Breast epithelium (tissue), 4 donors: ENCODE measurements around the gene MYEOV. TPM values are rescaled to one million over a fixed set of nuclear protein-coding genes. Genes with fewer than 3 reads are reported as not detected.

Source experiments
- DNase-seq, 2 donors: peaks; one replicate each; pipeline ENCODE4 v3.0.0-alpha.2; 2019; ENCODE audit warnings: low spot score in 2 of 2
- H3K27ac ChIP-seq, 2 donors: fragments of 200-600 bp; sonication (generic) in 1 of 2; one replicate each; pipeline ENCODE4 v1.5.1; 2016 to 2019; ENCODE audit warnings: mild to moderate bottlenecking in 1 of 2
- H3K27me3 ChIP-seq, 2 donors: fragments of 200-600 bp; sonication (generic) in 1 of 2; one replicate each; pipeline versions ENCODE4 v1.5.1 to v1.6.0; 2017 to 2019; ENCODE audit warnings: control low read depth in 1 of 2, mild to moderate bottlenecking in 1 of 2
- H3K36me3 ChIP-seq: fragments of 200-600 bp; one replicate; pipeline ENCODE4 v1.5.1; 2019
- H3K4me1 ChIP-seq, 2 donors: fragments of 200-600 bp; sonication (generic); one replicate each; pipeline ENCODE4 v1.5.1; 2016 to 2019; ENCODE audit warnings: control low read depth in 1 of 2
- H3K4me3 ChIP-seq, 3 donors: fragments of 200-600 bp; sonication (generic); 1 replicate in 2 of 3; 2 replicates in 1 of 3; pipeline ENCODE4 v1.5.1; 2016 to 2019; ENCODE audit warnings: mild to moderate bottlenecking in 3 of 3, moderate library complexity in 2 of 3
- H3K9me3 ChIP-seq, 2 donors: fragments of 200-600 bp; sonication (generic) in 1 of 2; one replicate each; pipeline ENCODE4 v1.5.1; 2016 to 2019; ENCODE audit warnings: control low read depth in 1 of 2
- CTCF ChIP-seq, 3 donors: fragments of 450-650 bp; IDR thresholded peaks; one replicate each; pipeline ENCODE4 v1.5.1; 2016 to 2017; ENCODE audit warnings: antibody characterized with exemption in 3 of 3, mild to moderate bottlenecking in 3 of 3, moderate library complexity in 3 of 3
- POLR2A ChIP-seq: fragments of 450-650 bp; IDR thresholded peaks from one replicate; pipeline ENCODE4 v1.6.1; 2016; ENCODE audit warnings: antibody characterized with exemption, mild to moderate bottlenecking, moderate library complexity
- POLR2AphosphoS5 ChIP-seq, 3 donors: sonication (generic); formaldehyde crosslinking; IDR thresholded peaks; one replicate each; pipeline ENCODE4 v1.6.1; 2017; ENCODE audit warnings: antibody characterized with exemption in 3 of 3
- intact Hi-C: fragments of 100-400 bp; cut with DNase I; formaldehyde crosslinking; loops from one replicate; pipeline ENCODE4 v1.15.1; 2023; ENCODE audit warnings: low total_unique reads
- total RNA-seq, 3 donors: library from RNA; depleted of rRNA; stranded (reverse); fragments of >200 nt; gene quantifications; one replicate each; pipeline ENCODE4 v1.1.0, GENCODE V29; 2016

MYEOV gene
- total RNA-seq, 3 donors from 2014 or later: 2.8 to 22.0 (median 18.7) TPM

DNA sequence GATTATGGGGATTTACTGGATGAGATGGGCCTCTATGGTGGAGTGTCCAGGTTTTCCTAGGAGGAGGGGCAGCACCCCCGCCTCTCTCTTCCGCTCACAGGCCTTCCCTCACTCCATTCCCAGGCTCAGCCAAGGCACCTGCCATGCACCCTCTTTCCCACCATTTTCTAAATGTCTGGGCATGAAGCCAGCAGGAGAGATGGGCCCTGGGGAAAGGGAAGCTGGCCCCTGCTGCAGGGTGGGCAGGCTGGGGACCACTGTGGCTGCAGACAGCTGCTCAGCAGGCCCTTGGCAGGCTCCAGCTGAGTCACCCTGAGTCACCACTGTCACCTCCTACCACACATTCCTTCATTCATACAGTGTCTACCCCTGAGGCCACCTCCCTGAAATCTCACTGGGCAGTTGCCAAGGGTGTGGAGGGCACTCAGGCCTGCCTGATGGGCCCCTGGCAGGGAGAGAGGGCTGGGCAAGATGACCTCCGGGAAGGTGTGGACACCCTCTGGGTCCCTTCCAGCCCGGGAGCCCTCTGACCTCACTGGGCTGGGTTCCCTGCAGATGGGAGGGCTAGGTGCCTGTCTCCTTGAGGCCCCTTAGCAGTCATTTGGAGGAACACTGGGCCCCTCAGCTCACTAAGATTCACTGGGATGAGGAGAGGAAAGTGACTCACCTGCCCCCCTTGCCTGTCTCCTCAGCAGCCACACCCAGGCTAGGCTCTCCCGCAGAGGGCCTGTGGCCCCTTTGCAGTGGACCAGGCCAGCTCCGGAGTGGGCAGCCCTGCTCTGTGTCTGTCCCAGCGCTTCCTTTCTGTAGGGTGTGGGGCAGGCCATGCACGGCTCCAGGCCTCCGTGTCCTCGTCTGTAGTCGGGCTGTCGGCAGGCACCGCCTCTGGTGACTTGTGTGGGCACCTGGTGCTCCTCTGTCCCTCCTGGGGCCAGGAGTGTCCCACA lies 7.8 kb downstream of the MYEOV start:
- peak overlapping the region; percentile 17 to 52 for H3K27ac ChIP-seq

GRCh38 chr11:69302447-69303020 lies 8.6 kb downstream of the MYEOV start:
- DNase-seq: no peak
- H3K27ac ChIP-seq: peak overlapping the region in 1 of 2 donors; percentile 13
- H3K9me3 ChIP-seq: no peaks in the 10 kb centered on the region
- no peaks in the 10 kb centered on the region for H3K36me3 ChIP-seq
- intact Hi-C loops: no loop called here
- no peak for TF ChIP-seq POLR2A
- TF ChIP-seq POLR2AphosphoS5 (IDR thresholded peaks at IDR 0.05): no peak
- H3K4me3 ChIP-seq: no peak overlapping the region
- H3K27me3 ChIP-seq: no peaks in the 10 kb centered on the region
- H3K4me1 ChIP-seq: peaks cover 6 to 14% of the 10 kb centered on the region in 2 donors

More for the DNA sequence above, 7.8 kb downstream of the MYEOV start:
- Histone ChIP-seq H3K36me3 (no peaks in the 10 kb centered on the region), H3K4me1 (peaks cover 9 to 20% of the 10 kb centered on the region in 2 donors), H3K27me3 (no peaks in the 10 kb centered on the region), H3K9me3 (no peaks in the 10 kb centered on the region), H3K4me3 (no peak overlapping the region)
- peak; percentile 50 to 79 for DNase-seq
- intact Hi-C loops: no loop called here
- TF ChIP-seq POLR2AphosphoS5 (IDR thresholded peaks at IDR 0.05) (no peak), POLR2A (no peak), CTCF (IDR thresholded peaks at IDR 0.05) (no peak)

GRCh38 chr11:69303427-69303826 lies 9.5 kb downstream of the MYEOV start:
- Histone ChIP-seq H3K4me3 (no peak overlapping the region), H3K27ac (no peak overlapping the region), H3K36me3 (no peaks in the 10 kb centered on the region), H3K4me1 (peaks cover 0 to 5% of the 10 kb centered on the region in 2 donors), H3K27me3 (no peaks in the 10 kb centered on the region), H3K9me3 (no peaks in the 10 kb centered on the region)
- intact Hi-C loops: no loop called here
- no peak for DNase-seq
- TF ChIP-seq POLR2AphosphoS5 (IDR thresholded peaks at IDR 0.05) (no peak), POLR2A (no peak), CTCF (IDR thresholded peaks at IDR 0.05) (no peak)

GRCh38 chr11:69304258-69304657 lies 10.3 kb downstream of the MYEOV start:
- Histone ChIP-seq H3K27me3 (no peaks in the 10 kb centered on the region), H3K27ac (no peak overlapping the region), H3K9me3 (no peaks in the 10 kb centered on the region), H3K4me1 (peaks cover 0 to 5% of the 10 kb centered on the region in 2 donors), H3K36me3 (no peaks in the 10 kb centered on the region), H3K4me3 (no peak overlapping the region)
- DNase-seq: no peak
- TF ChIP-seq POLR2AphosphoS5 (IDR thresholded peaks at IDR 0.05): no peak
- TF ChIP-seq POLR2A: no peak
- TF ChIP-seq CTCF (IDR thresholded peaks at IDR 0.05): no peak
- intact Hi-C loops: no loop called here

DNA sequence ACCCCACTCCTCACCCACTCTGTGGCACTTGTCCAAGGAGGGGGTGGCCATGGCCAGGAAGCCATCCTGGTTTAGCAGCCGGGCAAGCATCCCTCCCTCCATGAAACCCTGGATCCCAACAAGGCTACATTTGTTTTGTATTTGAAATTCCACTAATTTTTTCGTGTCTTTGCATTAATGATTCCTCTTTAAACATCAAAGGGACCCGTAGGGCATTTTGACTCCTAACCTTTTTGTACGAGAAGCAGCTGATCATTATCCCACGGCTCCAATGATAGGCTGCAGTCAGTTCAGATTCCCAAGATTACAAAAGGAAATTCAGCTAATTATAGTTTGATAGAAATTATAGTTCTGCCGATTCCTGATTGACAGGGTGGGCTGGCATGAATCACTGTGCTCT lies 10.7 kb downstream of the MYEOV start:
- TF ChIP-seq POLR2AphosphoS5 (IDR thresholded peaks at IDR 0.05): no peak
- TF ChIP-seq CTCF (IDR thresholded peaks at IDR 0.05): no peak
- TF ChIP-seq POLR2A: no peak
- Histone ChIP-seq H3K4me3 (no peak overlapping the region), H3K4me1 (peaks cover 0 to 5% of the 10 kb centered on the region in 2 donors), H3K27ac (no peak overlapping the region), H3K36me3 (no peaks in the 10 kb centered on the region), H3K9me3 (no peaks in the 10 kb centered on the region), H3K27me3 (no peaks in the 10 kb centered on the region)
- intact Hi-C loops: no loop called here
- no peak for DNase-seq
